GM19438 (cell line): Measurements from ENCODE around the gene PKP4.
"Not testable (repeated sequence)": the region's sequence is repeated elsewhere in the genome, so short reads cannot be mapped to it uniquely, and the experiment has no call there.

Source experiments
- ATAC-seq: cut with Tn5 transposase; IDR thresholded peaks from one replicate; pipeline ENCODE4 v1.9.1; 2021; ENCODE audit warnings: low read depth; ENCODE audit not compliant: unreplicated experiment

The PKP4 gene

DNA sequence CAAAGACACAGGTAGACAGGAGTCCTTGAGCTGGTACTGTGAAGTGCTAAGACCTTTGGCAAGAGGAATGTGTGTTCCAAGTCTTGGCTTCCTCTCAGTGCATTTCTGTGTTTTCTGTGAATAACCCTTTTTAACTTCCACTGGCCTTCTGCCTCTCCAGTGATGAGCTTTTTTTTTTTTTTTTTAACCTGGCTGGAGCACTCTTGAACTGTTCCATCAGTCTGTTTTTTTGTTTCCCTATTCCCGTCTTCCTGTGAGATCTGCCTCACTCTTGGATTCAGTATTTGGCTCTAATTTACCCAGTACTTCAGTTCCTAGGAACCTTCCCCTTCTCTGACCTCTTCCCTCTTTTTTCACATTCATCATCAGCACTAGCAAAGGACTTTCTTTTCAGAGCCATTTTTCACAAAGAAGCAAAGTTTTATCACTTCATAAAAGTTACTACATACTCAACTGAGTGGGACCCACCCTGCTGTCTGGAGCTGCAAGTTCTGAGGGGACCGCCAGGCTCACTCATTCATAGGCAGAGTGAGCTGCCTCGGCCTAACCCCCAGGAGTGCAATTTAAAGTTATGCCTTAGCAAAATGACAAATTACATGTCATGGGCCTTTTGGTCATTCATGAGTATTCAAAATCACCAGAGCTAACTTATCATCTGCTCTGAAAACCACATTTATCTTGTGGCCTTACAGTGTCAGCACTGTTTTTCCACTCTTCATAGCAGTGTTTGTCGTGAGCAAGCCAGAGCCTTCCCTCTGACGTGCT, 211.4 kb downstream of the PKP4 start:
- no peak for ATAC-seq

GRCh38 chr2:158670292-158670691, 213.5 kb downstream of the PKP4 start:
- ATAC-seq = no peak

GRCh38 chr2:158671360-158672245, 214.9 kb downstream of the PKP4 start:
- no peak for ATAC-seq

GRCh38 chr2:158676295-158676694, 219.5 kb downstream of the PKP4 start:
- no peak for ATAC-seq

- no peak for ATAC-seq
These were observed 219.9 kb downstream of the PKP4 start for GRCh38 chr2:158676696-158677095.

GRCh38 chr2:158677542-158677941, 220.8 kb downstream of the PKP4 start:
- no peak for ATAC-seq

DNA sequence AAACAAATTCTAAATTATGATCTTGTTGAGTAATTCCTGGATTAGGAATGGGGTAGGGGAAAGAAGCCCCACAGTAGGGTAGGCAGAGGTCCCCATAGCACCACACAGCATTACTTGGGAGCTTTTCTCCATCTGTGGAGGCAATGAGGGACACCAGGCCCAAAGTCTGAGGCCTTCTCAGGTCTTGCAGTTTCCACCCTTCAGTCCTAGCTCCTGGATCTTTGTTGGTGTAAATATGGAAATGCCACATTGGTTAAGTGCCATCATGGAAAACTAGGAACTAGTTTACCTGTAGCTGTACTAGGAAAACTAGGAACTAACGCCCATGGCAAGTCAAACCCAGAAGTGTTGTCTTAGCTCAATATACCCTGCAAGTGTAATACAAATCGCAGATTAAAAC, 225.1 kb downstream of the PKP4 start:
- ATAC-seq = no peak

DNA sequence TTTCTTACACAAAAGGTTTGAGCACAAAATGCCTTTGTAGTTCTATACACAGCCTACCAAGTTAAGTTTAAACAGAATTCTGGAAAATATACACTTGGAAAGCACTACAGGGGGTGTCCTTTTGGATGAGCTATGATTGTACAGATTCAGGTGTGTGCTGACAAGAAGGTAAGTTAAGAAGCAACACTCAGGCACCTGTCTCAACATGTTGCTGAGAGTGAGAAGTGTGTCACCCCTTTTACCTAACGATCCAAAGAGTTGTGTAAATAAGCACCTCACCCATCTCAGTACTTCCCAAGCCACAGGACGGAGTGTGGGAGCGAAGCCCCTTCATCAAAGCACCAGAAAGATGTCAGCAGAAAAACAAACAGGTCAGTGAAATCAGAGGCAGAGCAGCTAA, 228.9 kb downstream of the PKP4 start:
- ATAC-seq = no peak

DNA sequence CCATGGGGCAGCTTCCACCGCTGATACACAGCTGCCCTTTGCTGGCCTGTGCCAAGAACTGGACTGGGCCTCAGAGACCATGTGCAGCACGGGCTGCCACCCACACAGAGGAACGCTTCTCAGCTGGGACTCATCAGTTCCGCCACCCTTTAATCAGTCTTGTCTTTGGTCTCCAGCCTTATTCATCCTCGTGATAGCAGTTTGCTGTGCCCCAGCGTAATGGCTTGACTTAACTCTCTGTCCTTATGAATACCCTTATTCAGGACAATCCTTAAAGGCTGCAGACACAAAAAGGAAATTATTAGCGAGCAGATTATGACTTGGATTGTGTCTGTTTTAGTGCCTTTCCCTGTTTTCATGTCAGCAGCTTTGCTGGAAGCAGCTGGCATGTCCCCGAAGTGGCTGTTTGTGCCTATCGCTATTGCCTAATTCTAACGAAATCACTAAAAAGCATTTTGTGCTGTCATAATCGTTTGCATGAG, 229.5 kb downstream of the PKP4 start:
- ATAC-seq = no peak

- ATAC-seq = no peak
These were observed 230.6 kb downstream of the PKP4 start for GRCh38 chr2:158687315-158687714.

GRCh38 chr2:158688721-158689120, 232.0 kb downstream of the PKP4 start:
- no peak for ATAC-seq

DNA sequence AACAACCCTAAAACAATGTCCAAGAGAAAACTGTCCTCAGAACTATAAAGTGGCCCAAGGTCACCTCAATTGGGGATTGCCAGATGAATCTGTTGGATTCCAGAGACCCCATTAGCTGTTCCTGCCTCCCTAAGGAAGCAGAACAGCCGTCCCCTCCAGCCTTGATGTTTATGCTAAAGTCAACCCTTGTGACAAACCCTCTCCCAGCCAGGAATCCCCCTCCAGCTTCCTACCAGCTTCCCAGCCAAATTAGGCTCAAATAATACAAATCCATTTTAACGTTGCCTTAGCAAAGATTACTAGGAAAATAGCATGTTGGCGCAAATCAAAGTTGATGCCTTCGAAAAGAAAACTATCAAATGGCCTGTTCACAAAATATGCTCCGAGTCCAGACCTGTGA, 232.6 kb downstream of the PKP4 start:
- no peak for ATAC-seq

DNA sequence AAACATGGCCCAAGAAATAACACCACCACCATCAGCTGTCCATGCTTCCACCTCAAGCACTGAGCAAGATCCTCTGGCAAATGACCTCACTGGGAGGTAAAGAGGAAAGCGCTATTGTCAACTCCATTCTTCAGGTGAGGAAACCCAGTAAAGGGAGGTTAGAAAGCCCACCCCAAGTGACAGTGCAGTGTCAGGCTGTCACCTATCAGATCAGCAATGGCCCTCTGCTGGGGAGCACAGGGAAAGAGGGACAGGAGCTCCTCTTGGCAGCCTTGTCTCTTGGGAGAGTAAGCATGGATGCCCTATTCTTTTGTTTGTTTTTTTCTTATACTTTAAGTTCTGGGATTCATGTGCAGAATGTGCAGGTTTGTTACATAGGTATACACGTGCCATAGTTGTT, 234.1 kb downstream of the PKP4 start:
- ATAC-seq = no peak

GRCh38 chr2:158691619-158692018, 234.9 kb downstream of the PKP4 start:
- no peak for ATAC-seq

DNA sequence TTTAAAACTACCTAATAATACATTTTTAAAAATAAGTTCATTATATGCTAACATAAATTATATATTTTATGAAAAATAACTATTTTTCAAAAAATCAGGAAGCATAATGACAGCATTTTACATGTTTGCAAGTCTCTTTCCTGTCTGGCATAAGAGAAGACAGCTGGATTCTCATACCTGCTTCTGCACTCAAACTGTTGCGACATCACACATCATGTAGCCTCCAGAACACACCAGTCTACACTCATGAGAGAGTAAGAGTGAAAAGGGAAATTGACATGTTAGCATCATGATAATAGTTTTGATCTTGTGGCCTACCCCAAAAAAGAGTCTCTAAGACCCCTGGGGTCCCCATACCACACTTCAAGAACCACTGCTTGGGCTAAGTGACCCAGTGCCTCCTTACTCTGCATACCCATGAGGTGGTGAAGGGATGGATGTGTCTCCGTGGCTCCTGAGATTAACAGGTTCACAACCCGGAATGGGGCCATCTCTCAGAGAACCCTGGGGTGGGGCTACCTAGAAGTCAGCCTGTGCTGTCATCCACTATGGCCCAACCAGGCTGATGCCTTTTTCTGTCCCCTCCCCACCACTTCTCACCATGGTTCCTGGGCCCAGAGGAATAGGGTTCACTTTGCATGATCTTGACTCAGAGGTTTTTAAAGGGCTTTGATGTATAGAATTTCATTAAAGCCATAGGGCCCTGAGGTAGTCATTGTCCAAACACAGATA, 235.8 kb downstream of the PKP4 start:
- ATAC-seq = no peak

GRCh38 chr2:158693476-158693875, 236.7 kb downstream of the PKP4 start:
- ATAC-seq = no peak

GRCh38 chr2:158695305-158695704, 238.6 kb downstream of the PKP4 start:
- no peak for ATAC-seq

GRCh38 chr2:158695744-158696143, 239.0 kb downstream of the PKP4 start:
- not testable (repeated sequence) for ATAC-seq

DNA sequence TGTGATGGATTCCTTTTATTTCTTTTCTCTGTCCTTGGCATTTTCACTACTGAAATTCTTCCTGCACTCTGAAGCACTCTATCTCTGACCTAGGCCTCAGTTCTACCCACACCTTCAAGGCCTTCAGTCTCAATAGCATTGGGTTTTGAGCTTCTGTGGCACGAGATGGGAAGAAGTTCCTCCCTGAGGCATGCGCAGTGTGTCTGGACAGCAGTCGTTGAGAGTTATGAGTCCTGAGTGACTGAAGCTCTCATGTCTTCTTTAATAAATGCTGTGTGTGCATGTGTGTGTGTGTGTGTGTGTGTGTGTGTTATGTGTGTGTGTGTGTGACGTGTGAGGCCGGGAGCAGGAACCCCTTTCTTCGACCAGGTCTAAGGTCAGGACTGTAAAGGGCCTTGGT, 242.6 kb downstream of the PKP4 start:
- no peak for ATAC-seq

GRCh38 chr2:158701101-158701500, 244.3 kb downstream of the PKP4 start:
- no peak for ATAC-seq

- ATAC-seq = no peak
These were observed 246.0 kb downstream of the PKP4 start for GRCh38 chr2:158702740-158703139.
